ACHN (cell line): ENCODE data around the gene TMED5.
"Not testable (repeated sequence)": the region's sequence is repeated elsewhere in the genome, so short reads cannot be mapped to it uniquely, and the experiment has no call there.

Experiments
- DNase-seq: peaks from one replicate; pipeline ENCODE4 v3.0.0-alpha.2; 2015
- in situ Hi-C: cut with HindIII; loops from 2 replicates; pipeline ENCODE4 v1.10.0; 2017; ENCODE audit warnings: low sequenced_read_pairs, low pct_ligation_motif_present, low pct_unique_long_range_greater_than_20kb

TMED5 gene

GRCh38 chr1:93177991-93178390, 2.2 kb downstream of the TMED5 start:
- peak; percentile 27 for DNase-seq
- in situ Hi-C loops = no loop called here

GRCh38 chr1:93174638-93175037, 5.6 kb downstream of the TMED5 start:
- DNase-seq, in situ Hi-C loops: not testable (repeated sequence)

GRCh38 chr1:93172778-93173177, 7.4 kb downstream of the TMED5 start:
- in situ Hi-C loops = no loop called here
- no peak for DNase-seq

- DNase-seq = no peak
- in situ Hi-C loops = no loop called here
Measured at GRCh38 chr1:93171549-93172034, 8.6 kb downstream of the TMED5 start.

- in situ Hi-C loops = not testable (repeated sequence)
Measured at GRCh38 chr1:93170141-93170678, 10.0 kb downstream of the TMED5 start.

GRCh38 chr1:93167006-93167405, 13.2 kb downstream of the TMED5 start:
- no peak for DNase-seq
- in situ Hi-C loops = no loop called here

More at GRCh38 chr1:93170141-93170678, 10.0 kb downstream of the TMED5 start:
- not testable (repeated sequence) for DNase-seq

GRCh38 chr1:93165895-93166294, 14.3 kb downstream of the TMED5 start:
- DNase-seq, in situ Hi-C loops: not testable (repeated sequence)

GRCh38 chr1:93164816-93165215, 15.4 kb downstream of the TMED5 start:
- in situ Hi-C loops = no loop called here
- no peak for DNase-seq

GRCh38 chr1:93163314-93163713, 16.9 kb downstream of the TMED5 start:
- in situ Hi-C loops, DNase-seq: not testable (repeated sequence)

- DNase-seq = no peak
- in situ Hi-C loops = no loop called here
Measured at GRCh38 chr1:93159337-93159736, 20.9 kb downstream of the TMED5 start.

- no peak for DNase-seq
- in situ Hi-C loops = no loop called here
Measured at GRCh38 chr1:93155335-93155734, 24.9 kb downstream of the TMED5 start.

- DNase-seq = no peak
- in situ Hi-C loops = no loop called here
Measured at GRCh38 chr1:93154898-93155297, 25.3 kb downstream of the TMED5 start.

GRCh38 chr1:93152835-93153234, 27.4 kb downstream of the TMED5 start:
- in situ Hi-C loops = no loop called here
- DNase-seq = no peak

- in situ Hi-C loops = no loop called here
- DNase-seq = no peak
Measured at GRCh38 chr1:93151474-93151873, 28.7 kb downstream of the TMED5 start.

- in situ Hi-C loops = no loop called here
- DNase-seq = no peak
Measured at GRCh38 chr1:93150729-93151128, 29.5 kb downstream of the TMED5 start.

GRCh38 chr1:93148001-93148400, 32.2 kb downstream of the TMED5 start:
- in situ Hi-C loops = no loop called here
- no peak for DNase-seq

- in situ Hi-C loops = no loop called here
- DNase-seq = no peak
Measured at GRCh38 chr1:93143769-93144168, 36.4 kb downstream of the TMED5 start.

- no peak for DNase-seq
- in situ Hi-C loops = no loop called here
Measured at GRCh38 chr1:93143136-93143535, 37.1 kb downstream of the TMED5 start.

GRCh38 chr1:93142161-93142560, 38.1 kb downstream of the TMED5 start:
- in situ Hi-C loops = no loop called here
- DNase-seq = no peak

- in situ Hi-C loops = no loop called here
- DNase-seq = no peak
Measured at GRCh38 chr1:93140106-93140505, 40.1 kb downstream of the TMED5 start.
